Retinal pigment epithelial cell (primary cell): Measurements from ENCODE around the gene TVP23A.
A peak's percentile ranks its signal among the peaks of the same experiment; 100 is the strongest.
"Not testable (repeated sequence)": the region's sequence is repeated elsewhere in the genome, so short reads cannot be mapped to it uniquely, and the experiment has no call there.

Source experiments
- DNase-seq: peaks from one replicate; pipeline ENCODE4 v3.0.0-alpha.2; 2010; ENCODE audit warnings: low read depth
- H3K4me3 ChIP-seq: 2 replicates; pipeline ENCODE4 v1.5.1; 2011; ENCODE audit warnings: mild to moderate bottlenecking, low read length, control low read depth, moderate library complexity
- CTCF ChIP-seq: conservative IDR thresholded peaks from 2 replicates; pipeline ENCODE4 v1.5.1; 2011; ENCODE audit warnings: low read depth, low read length, control low read depth, inconsistent platforms

TVP23A gene

GRCh38 chr16:10745841-10746240 is 72.8 kb downstream of the TVP23A start:
- no peak for DNase-seq
- no peak overlapping the region for H3K4me3 ChIP-seq
- no peak for TF ChIP-seq CTCF

GRCh38 chr16:10744370-10745030 is 74.1 kb downstream of the TVP23A start:
- no peak for TF ChIP-seq CTCF
- DNase-seq, result no peak

GRCh38 chr16:10743610-10744369 is 74.8 kb downstream of the TVP23A start, which contains the start of gene NUBP1:
Gene NUBP1, plus strand, starts transcription at chr16:10743842. Its CDS starts 22 bp downstream, at chr16:10743864.
- peak; percentile 91 for DNase-seq
- H3K4me3 ChIP-seq, result peak within 1 kb of the TSS; percentile 69
- no peak for TF ChIP-seq CTCF

More at GRCh38 chr16:10744370-10745030, 74.1 kb downstream of the TVP23A start:
- H3K4me3 ChIP-seq, result peak overlapping the region; percentile 62

- peak overlapping the region; percentile 69 for H3K4me3 ChIP-seq
- DNase-seq, result no peak
- no peak for TF ChIP-seq CTCF
These were observed 75.4 kb downstream of the TVP23A start for GRCh38 chr16:10743227-10743609.

- no peak overlapping the region for H3K4me3 ChIP-seq
- no peak for DNase-seq
- no peak for TF ChIP-seq CTCF
These were observed 76.8 kb downstream of the TVP23A start for GRCh38 chr16:10741844-10742243.

GRCh38 chr16:10741249-10741648 is 77.3 kb downstream of the TVP23A start:
- H3K4me3 ChIP-seq, DNase-seq: not testable (repeated sequence)

- no peak for TF ChIP-seq CTCF
- DNase-seq, result no peak
- H3K4me3 ChIP-seq, result no peak overlapping the region
These were observed 77.8 kb downstream of the TVP23A start for GRCh38 chr16:10740845-10741208.
